SK-N-SH treated with all-trans-retinoic acid at 6 μM for 48 hours (cell line): ENCODE data around the gene TECPR1.
A peak's percentile ranks its signal among the peaks of the same experiment; 100 is the strongest.

ENCODE experiments used
- ATAC-seq: fragments of 200-7000 bp; cut with Tn5 transposase; 3 replicates; pipeline ENCODE4 v1.9.1; 2020; ENCODE audit warnings: mild to moderate bottlenecking, moderate library complexity
- ARNTL ChIP-seq: fragments of 450-650 bp; formaldehyde crosslinking; IDR thresholded peaks from 2 replicates; pipeline ENCODE4 v1.5.0; 2020; ENCODE audit warnings: low read depth, mild to moderate bottlenecking, moderate library complexity, borderline replicate concordance
- BACH2 ChIP-seq: fragments of 250-450 bp; sonication (Bioruptor Pico); IDR thresholded peaks from 2 replicates; pipeline ENCODE4 v1.9.0; 2021; ENCODE audit warnings: mild to moderate bottlenecking, borderline replicate concordance
- CSDC2 ChIP-seq: fragments of 250-450 bp; sonication (Bioruptor Pico); IDR thresholded peaks from 2 replicates; pipeline ENCODE4 v1.5.0; 2020; ENCODE audit warnings: mild to moderate bottlenecking, moderate library complexity
- ESRRG ChIP-seq: fragments of 250-450 bp; sonication (Bioruptor Pico); IDR thresholded peaks from 2 replicates; pipeline ENCODE4 v1.6.1; 2021; ENCODE audit warnings: mild to moderate bottlenecking
- GLIS3 ChIP-seq: fragments of 250-450 bp; sonication (Bioruptor Pico); IDR thresholded peaks from 2 replicates; pipeline ENCODE4 v1.5.0; 2020; ENCODE audit warnings: mild to moderate bottlenecking, moderate library complexity
- ISL1 ChIP-seq: fragments of 250-450 bp; sonication (Bioruptor Pico); IDR thresholded peaks from 2 replicates; pipeline ENCODE4 v2.1.2; 2022; ENCODE audit warnings: mild to moderate bottlenecking, moderate library complexity
- OSR1 ChIP-seq: fragments of 250-450 bp; sonication (Bioruptor Pico); IDR thresholded peaks from 2 replicates; pipeline ENCODE4 v1.8.0; 2022; ENCODE audit warnings: moderate library complexity, mild to moderate bottlenecking, inconsistent platforms
- POU6F1 ChIP-seq: fragments of 250-450 bp; sonication (Bioruptor Pico); IDR thresholded peaks from 2 replicates; pipeline ENCODE4 v1.8.0; 2021; ENCODE audit warnings: low read depth, mild to moderate bottlenecking, moderate library complexity, borderline replicate concordance
- PPARA ChIP-seq: fragments of 250-450 bp; sonication (Bioruptor Pico); IDR thresholded peaks from 2 replicates; pipeline ENCODE4 v1.5.0; 2020; ENCODE audit warnings: mild to moderate bottlenecking, borderline replicate concordance
- RARB ChIP-seq: fragments of 250-450 bp; sonication (Bioruptor Pico); IDR thresholded peaks from 2 replicates; pipeline ENCODE4 v1.8.0; 2021; ENCODE audit warnings: mild to moderate bottlenecking, moderate library complexity
- SNAI2 ChIP-seq: fragments of 250-450 bp; sonication (Bioruptor Pico); IDR thresholded peaks from 2 replicates; pipeline ENCODE4 v1.5.0; 2020; ENCODE audit warnings: mild to moderate bottlenecking, moderate library complexity
- TCF4 ChIP-seq: fragments of 250-450 bp; sonication (Bioruptor Pico); IDR thresholded peaks from 2 replicates; pipeline ENCODE4 v1.8.0; 2021; ENCODE audit warnings: mild to moderate bottlenecking, moderate library complexity, borderline replicate concordance
- TOX ChIP-seq: fragments of 250-450 bp; sonication (Bioruptor Pico); IDR thresholded peaks from 2 replicates; pipeline ENCODE4 v1.8.0; 2021; ENCODE audit warnings: mild to moderate bottlenecking, moderate library complexity, borderline replicate concordance
- TSHZ2 ChIP-seq: fragments of 250-450 bp; sonication (Bioruptor Pico); IDR thresholded peaks from 2 replicates; pipeline ENCODE4 v1.5.0; 2020; ENCODE audit warnings: mild to moderate bottlenecking, moderate library complexity
- ZC3H10 ChIP-seq: fragments of 250-450 bp; sonication (Bioruptor Pico); IDR thresholded peaks from 2 replicates; pipeline ENCODE4 v1.5.1; 2021; ENCODE audit warnings: mild to moderate bottlenecking, moderate library complexity
- ZFP3 ChIP-seq: fragments of 250-450 bp; sonication (Bioruptor Pico); IDR thresholded peaks from 2 replicates; pipeline ENCODE4 v1.5.0; 2020; ENCODE audit warnings: mild to moderate bottlenecking, moderate library complexity
- ZFP30 ChIP-seq: fragments of 450-650 bp; formaldehyde crosslinking; IDR thresholded peaks from 2 replicates; pipeline ENCODE4 v1.5.0; 2022; ENCODE audit warnings: mild to moderate bottlenecking, moderate library complexity
- ZNF565 ChIP-seq: fragments of 450-650 bp; formaldehyde crosslinking; conservative IDR thresholded peaks from 2 replicates; pipeline ENCODE4 v1.5.0; 2020; ENCODE audit warnings: low read depth, mild to moderate bottlenecking, moderate library complexity
- ZNF70 ChIP-seq: fragments of 450-650 bp; formaldehyde crosslinking; IDR thresholded peaks from 2 replicates; pipeline ENCODE4 v1.5.0; 2020; ENCODE audit warnings: mild to moderate bottlenecking, moderate library complexity
- ZNF8 ChIP-seq: fragments of 450-650 bp; formaldehyde crosslinking; IDR thresholded peaks from 2 replicates; pipeline ENCODE4 v1.5.0; 2020; ENCODE audit warnings: mild to moderate bottlenecking, moderate library complexity
- TF ChIP-seq, protein P1 (sequence below): fragments of 250-450 bp; sonication (Bioruptor Pico); IDR thresholded peaks from 2 replicates; pipeline ENCODE4 v1.5.1; 2021; ENCODE audit warnings: mild to moderate bottlenecking, moderate library complexity
- TF ChIP-seq, protein P2 (sequence below): fragments of 250-450 bp; sonication (Bioruptor Pico); IDR thresholded peaks from 2 replicates; pipeline ENCODE4 v1.8.0; 2020; ENCODE audit warnings: mild to moderate bottlenecking, moderate library complexity, borderline replicate concordance

The TECPR1 gene

GRCh38 chr7:98294798-98295382, 42.9 kb upstream of the TECPR1 start:
- ATAC-seq = peak; percentile 94
- TF ChIP-seq, protein P1, sequence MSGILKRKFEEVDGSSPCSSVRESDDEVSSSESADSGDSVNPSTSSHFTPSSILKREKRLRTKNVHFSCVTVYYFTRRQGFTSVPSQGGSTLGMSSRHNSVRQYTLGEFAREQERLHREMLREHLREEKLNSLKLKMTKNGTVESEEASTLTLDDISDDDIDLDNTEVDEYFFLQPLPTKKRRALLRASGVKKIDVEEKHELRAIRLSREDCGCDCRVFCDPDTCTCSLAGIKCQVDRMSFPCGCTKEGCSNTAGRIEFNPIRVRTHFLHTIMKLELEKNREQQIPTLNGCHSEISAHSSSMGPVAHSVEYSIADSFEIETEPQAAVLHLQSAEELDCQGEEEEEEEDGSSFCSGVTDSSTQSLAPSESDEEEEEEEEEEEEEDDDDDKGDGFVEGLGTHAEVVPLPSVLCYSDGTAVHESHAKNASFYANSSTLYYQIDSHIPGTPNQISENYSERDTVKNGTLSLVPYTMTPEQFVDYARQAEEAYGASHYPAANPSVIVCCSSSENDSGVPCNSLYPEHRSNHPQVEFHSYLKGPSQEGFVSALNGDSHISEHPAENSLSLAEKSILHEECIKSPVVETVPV (CRISPR knock-in tag) = no peak
- TF ChIP-seq PPARA (no peak), ZNF70 (no peak), TCF4 (CRISPR knock-in tag) (no peak), SNAI2 (no peak), ESRRG (CRISPR knock-in tag) (no peak), BACH2 (CRISPR knock-in tag) (no peak), ZNF8 (no peak), TOX (no peak), ZFP30 (no peak), ZNF565 (CRISPR knock-in tag) (no peak), ISL1 (no peak), CSDC2 (CRISPR knock-in tag) (no peak), TSHZ2 (CRISPR knock-in tag) (no peak), ZC3H10 (CRISPR knock-in tag) (no peak)

GRCh38 chr7:98294326-98294725, 42.3 kb upstream of the TECPR1 start:
- TF ChIP-seq TOX (no peak), ZNF565 (CRISPR knock-in tag) (no peak), POU6F1 (CRISPR knock-in tag) (no peak), OSR1 (CRISPR knock-in tag) (no peak), ZFP3 (no peak), ISL1 (no peak), ZFP30 (no peak), GLIS3 (CRISPR knock-in tag) (no peak), CSDC2 (CRISPR knock-in tag) (no peak), TCF4 (CRISPR knock-in tag) (no peak), ZNF8 (no peak), ARNTL (CRISPR knock-in tag) (no peak)
- TF ChIP-seq, protein P2, sequence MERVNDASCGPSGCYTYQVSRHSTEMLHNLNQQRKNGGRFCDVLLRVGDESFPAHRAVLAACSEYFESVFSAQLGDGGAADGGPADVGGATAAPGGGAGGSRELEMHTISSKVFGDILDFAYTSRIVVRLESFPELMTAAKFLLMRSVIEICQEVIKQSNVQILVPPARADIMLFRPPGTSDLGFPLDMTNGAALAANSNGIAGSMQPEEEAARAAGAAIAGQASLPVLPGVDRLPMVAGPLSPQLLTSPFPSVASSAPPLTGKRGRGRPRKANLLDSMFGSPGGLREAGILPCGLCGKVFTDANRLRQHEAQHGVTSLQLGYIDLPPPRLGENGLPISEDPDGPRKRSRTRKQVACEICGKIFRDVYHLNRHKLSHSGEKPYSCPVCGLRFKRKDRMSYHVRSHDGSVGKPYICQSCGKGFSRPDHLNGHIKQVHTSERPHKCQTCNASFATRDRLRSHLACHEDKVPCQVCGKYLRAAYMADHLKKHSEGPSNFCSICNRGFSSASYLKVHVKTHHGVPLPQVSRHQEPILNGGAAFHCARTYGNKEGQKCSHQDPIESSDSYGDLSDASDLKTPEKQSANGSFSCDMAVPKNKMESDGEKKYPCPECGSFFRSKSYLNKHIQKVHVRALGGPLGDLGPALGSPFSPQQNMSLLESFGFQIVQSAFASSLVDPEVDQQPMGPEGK (CRISPR knock-in tag) = no peak
- TF ChIP-seq, protein P1 (CRISPR knock-in tag) = no peak
- no peak for ATAC-seq

- TF ChIP-seq ZC3H10 (CRISPR knock-in tag) (no peak), ISL1 (no peak), ESRRG (CRISPR knock-in tag) (no peak), CSDC2 (CRISPR knock-in tag) (no peak), RARB (no peak), SNAI2 (no peak), ZFP30 (no peak)
- TF ChIP-seq, all 23 proteins: peak for 0
- ATAC-seq = no peak
These were observed 41.7 kb upstream of the TECPR1 start for GRCh38 chr7:98293746-98294145.
